B cell (primary cell): ENCODE data around the gene TEX35. TPM values are rescaled to one million over a fixed set of nuclear protein-coding genes. Genes with fewer than 3 reads are reported as not detected.

Experiments used
- ATAC-seq: fragments of 200-7000 bp; cut with Tn5 transposase; one replicate; pipeline ENCODE4 v1.10.0; 2021; ENCODE audit warnings: low read depth, mild to moderate bottlenecking, moderate number of reproducible peaks, moderate library complexity
- CTCF ChIA-PET: fragments of 350-600 bp; sonication (Branson Sonifier 250); formaldehyde crosslinking; loops from one replicate; lab custom pipeline; 2021; ENCODE audit warnings: antibody characterized with exemption, inconsistent platforms; lab: Charles Lee
- POLR2A ChIA-PET: fragments of 350-600 bp; sonication (Branson Sonifier 250); formaldehyde crosslinking; loops from one replicate; lab custom pipeline; 2021; ENCODE audit warnings: antibody characterized with exemption; lab: Charles Lee
- DNase-seq: peaks from one replicate; pipeline ENCODE4 v3.0.0; 2013
- H2AFZ ChIP-seq: 2 replicates; pipeline ENCODE4 v1.6.1; 2012; ENCODE audit warnings: mild to moderate bottlenecking, low read depth, low read length; ENCODE audit not compliant: insufficient read depth, poor library complexity, severe bottlenecking
- H3K27ac ChIP-seq, 2 donors: 1 replicate in 1 of 2; 2 replicates in 1 of 2; pipeline ENCODE4 v1.5.1; 2012 to 2013; ENCODE audit warnings: low read length in 2 of 2, mild to moderate bottlenecking in 2 of 2, moderate library complexity in 1 of 2
- H3K27me3 ChIP-seq, 4 experiments: fragments of 200-600 bp in 1 of 4; sonication (generic) in 1 of 4; replicated peaks in 1 of 4; 1 replicate in 2 of 4; 2 replicates in 2 of 4; pipeline versions ENCODE4 v1.6.1 to v1.7.0; 2013 to 2016; ENCODE audit warnings: low read length in 3 of 4, mild to moderate bottlenecking in 2 of 4, mixed read lengths in 1 of 4, moderate library complexity in 1 of 4; ENCODE audit not compliant: insufficient read depth in 4 of 4, control insufficient read depth in 3 of 4; ENCODE audit errors: control extremely low read depth in 1 of 4
- H3K36me3 ChIP-seq, 2 experiments: replicated peaks in 1 of 2; 1 replicate in 1 of 2; 2 replicates in 1 of 2; pipeline versions ENCODE4 v1.6.1 to v1.7.1; 2013; ENCODE audit warnings: low read length in 1 of 2; ENCODE audit not compliant: insufficient read depth in 2 of 2, control insufficient read depth in 1 of 2; ENCODE audit errors: control extremely low read depth in 1 of 2, extremely low read depth in 1 of 2
- H3K4me1 ChIP-seq, 2 donors: fragments of 200-600 bp in 1 of 2; sonication (generic) in 1 of 2; 1 replicate in 1 of 2; 2 replicates in 1 of 2; pipeline versions ENCODE4 v1.5.1 to v1.6.1; 2013 to 2017; ENCODE audit warnings: low read length in 2 of 2; ENCODE audit not compliant: control insufficient read depth in 2 of 2, insufficient read depth in 2 of 2
- H3K4me2 ChIP-seq: replicated peaks from 2 replicates; pipeline ENCODE3; 2012; ENCODE audit warnings: mild to moderate bottlenecking, low read depth, low read length; ENCODE audit not compliant: poor library complexity, severe bottlenecking
- H3K4me3 ChIP-seq, 5 experiments: fragments of 200-600 bp in 1 of 5; sonication (generic) in 1 of 5; 1 replicate in 3 of 5; 2 replicates in 2 of 5; pipeline versions ENCODE4 v1.5.1 to v1.7.0; 2011 to 2016; ENCODE audit warnings: low read length in 4 of 5, mild to moderate bottlenecking in 4 of 5, low read depth in 2 of 5, control low read depth in 1 of 5, moderate library complexity in 1 of 5; ENCODE audit not compliant: insufficient read depth in 1 of 5; ENCODE audit errors: control extremely low read depth in 1 of 5, extremely low read depth in 1 of 5
- H3K79me2 ChIP-seq: fragments of 200-600 bp; sonication (generic); one replicate; pipeline ENCODE4 v1.6.0; 2016; ENCODE audit warnings: low read length; ENCODE audit not compliant: control insufficient read depth, insufficient read depth
- H3K9ac ChIP-seq: fragments of 200-600 bp; sonication (generic); 2 replicates; pipeline ENCODE4 v1.6.1; 2017; ENCODE audit warnings: mild to moderate bottlenecking, low read length, moderate library complexity
- H3K9me3 ChIP-seq, 3 donors: one replicate each; pipeline versions ENCODE4 v1.6.1 to v1.7.1; 2013; ENCODE audit warnings: low read length in 2 of 3; ENCODE audit not compliant: control insufficient read depth in 2 of 3, insufficient read depth in 1 of 3; ENCODE audit errors: control extremely low read depth in 1 of 3
- H4K20me1 ChIP-seq: 2 replicates; pipeline ENCODE4 v1.6.0; 2012; ENCODE audit warnings: mild to moderate bottlenecking, low read length; ENCODE audit not compliant: insufficient read depth, control insufficient read depth, poor library complexity, severe bottlenecking
- H3K27ac Mint-ChIP-seq: one replicate; pipeline ENCODE4 v1.8.0; 2021; ENCODE audit warnings: mixed read lengths
- H3K27me3 Mint-ChIP-seq: one replicate; pipeline ENCODE4 v1.8.0; 2021; ENCODE audit warnings: mixed read lengths
- H3K4me1 Mint-ChIP-seq: one replicate; pipeline ENCODE4 v1.8.0; 2021; ENCODE audit warnings: mixed read lengths
- H3K4me3 Mint-ChIP-seq: one replicate; pipeline ENCODE4 v1.8.0; 2021; ENCODE audit warnings: mixed read lengths
- H3K9me3 Mint-ChIP-seq: one replicate; pipeline ENCODE4 v1.8.0; 2022; ENCODE audit warnings: mixed read lengths; ENCODE audit not compliant: insufficient read depth
- CTCF ChIP-seq: fragments of 200-600 bp; IDR thresholded peaks from one replicate; pipeline ENCODE4 v1.8.0; 2022; ENCODE audit warnings: antibody characterized with exemption, mild to moderate bottlenecking
- EZH2 ChIP-seq: IDR thresholded peaks from 2 replicates; pipeline ENCODE4 v1.6.1; 2012; ENCODE audit warnings: borderline replicate concordance, low read depth, mild to moderate bottlenecking, moderate library complexity, low read length; ENCODE audit not compliant: insufficient read depth, poor library complexity, severe bottlenecking
- WGBS: methylation state at CpG from one replicate; pipeline ENCODE4 v1.1.5; 2013; ENCODE audit warnings: missing lambda C conversion rate; ENCODE audit not compliant: insufficient coverage; 5-methylcytosine and 5-hydroxymethylcytosine counted together
- intact Hi-C: fragments of 100-400 bp; cut with micrococcal nuclease; formaldehyde crosslinking; loops from one replicate; pipeline ENCODE4 v1.10.0; 2022
- polyA plus RNA-seq: library from polyadenylated mRNA; depleted of rRNA; stranded (reverse); fragments of >200 nt; gene quantifications from 2 replicates; pipeline ENCODE4 v1.2.3, GENCODE V29; 2012
- total RNA-seq, 2 donors: library from RNA; stranded (reverse); fragments of 120-200 nt in 1 of 2; gene quantifications; 1 replicate in 1 of 2; 2 replicates in 1 of 2; pipeline versions ENCODE4 v1.2.3 to v1.2.4, GENCODE V29; 2013 to 2022

TEX35 gene
- total and polyA plus RNA-seq, 2 donors (not counting 1 experiment from before 2014, with no cell fraction given): 0.09 TPM; not detected in 1

DNA sequence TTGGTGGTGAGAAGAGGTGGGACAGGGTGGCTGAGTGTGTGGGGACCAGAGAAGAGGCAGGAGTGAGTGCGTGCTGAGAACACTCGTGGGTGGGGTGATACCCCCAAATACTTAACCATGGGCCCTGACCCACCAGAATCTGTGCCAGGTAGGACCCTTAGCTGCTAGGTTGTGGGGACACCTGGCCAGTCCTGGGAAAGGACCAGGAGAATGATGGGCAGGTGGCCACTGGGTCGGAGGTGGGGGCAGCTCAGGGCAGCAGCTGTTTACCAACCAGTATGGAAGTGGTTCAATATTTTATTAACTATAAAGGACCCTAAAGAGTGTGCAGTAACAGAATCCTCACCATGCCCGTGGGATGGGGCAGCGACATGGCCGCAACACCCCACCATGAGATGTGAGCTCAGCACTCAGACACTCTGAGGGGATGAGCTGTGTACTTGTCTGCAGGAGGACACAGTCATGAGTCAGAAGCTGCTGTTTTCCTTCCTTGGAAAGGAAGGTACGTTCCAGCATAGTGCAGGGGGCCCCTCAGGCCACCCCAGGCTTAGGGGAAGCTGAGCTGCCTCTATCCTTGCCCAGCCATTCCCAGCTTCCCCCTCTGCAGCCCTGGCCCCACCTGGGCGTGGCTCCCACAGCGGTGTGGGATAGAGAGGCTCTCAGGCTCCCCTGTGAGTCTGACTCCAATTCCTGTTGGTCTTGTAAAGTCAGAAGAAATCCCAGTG, 25.4 kb downstream of the TEX35 start:
- H3K27ac Mint-ChIP-seq: no peak overlapping the region
- 78% methylated on average over 8 of the region's 9 CpGs for WGBS
- H3K4me1 ChIP-seq: peaks cover 5 to 14% of the 10 kb centered on the region in 2 donors
- no peaks in the 10 kb centered on the region for H3K36me3 ChIP-seq
- no peaks in the 10 kb centered on the region for H3K27me3 Mint-ChIP-seq
- no peaks in the 10 kb centered on the region for H4K20me1 ChIP-seq
- no peaks in the 10 kb centered on the region for H3K9me3 Mint-ChIP-seq
- H3K4me2 ChIP-seq: no peak overlapping the region
- no peak for TF ChIP-seq EZH2
- no peak for TF ChIP-seq CTCF
- no peaks in the 10 kb centered on the region for H3K27me3 ChIP-seq
- no peak overlapping the region for H3K4me3 Mint-ChIP-seq
- CTCF ChIA-PET: interaction anchor here (0.7 to 18.9 kb wide), 6 partner anchors 197 to 464 kb away, joined by 3 to 594 read pairs (median 3); no protein-coding TSS in a partner anchor
- H3K79me2 ChIP-seq: peaks cover 12% of the 10 kb centered on the region
- POLR2A ChIA-PET: no interaction called here
- H3K9ac ChIP-seq: no peak overlapping the region
- H3K27ac ChIP-seq: no peak overlapping the region
- ATAC-seq (no peak), DNase-seq (no peak)
- H3K4me1 Mint-ChIP-seq: peaks cover 12% of the 10 kb centered on the region
- H3K4me3 ChIP-seq: no peak overlapping the region
- intact Hi-C loops: no loop called here
- no peaks in the 10 kb centered on the region for H3K9me3 ChIP-seq
- no peak overlapping the region for H2AFZ ChIP-seq

DNA sequence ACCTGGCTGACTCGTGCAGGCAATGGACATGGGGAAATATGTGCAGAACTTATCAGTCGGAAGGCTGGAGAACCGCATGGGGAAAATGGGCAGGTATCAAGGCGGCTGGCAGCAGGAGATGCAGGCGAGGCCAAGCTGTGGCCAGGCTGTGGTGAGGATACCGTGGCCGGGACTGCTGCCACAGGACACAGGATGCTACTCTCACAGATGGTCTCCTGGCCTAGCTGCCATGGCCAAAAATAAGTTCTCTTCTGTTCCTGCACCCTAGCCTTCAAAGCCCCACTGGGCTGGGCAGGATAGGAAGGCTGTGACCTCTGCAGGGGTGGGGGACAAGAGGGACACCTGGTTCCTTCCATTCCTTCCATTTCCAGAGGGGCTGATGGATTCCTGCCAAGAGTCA, 26.4 kb downstream of the TEX35 start:
- H3K36me3 ChIP-seq: no peaks in the 10 kb centered on the region
- no peaks in the 10 kb centered on the region for H4K20me1 ChIP-seq
- Mint-ChIP-seq H3K27me3 (no peaks in the 10 kb centered on the region), H3K9me3 (no peaks in the 10 kb centered on the region), H3K4me1 (peaks cover 20% of the 10 kb centered on the region), H3K27ac (no peak overlapping the region), H3K4me3 (no peak overlapping the region)
- ATAC-seq (no peak), DNase-seq (no peak)
- no peaks in the 10 kb centered on the region for H3K9me3 ChIP-seq
- ChIA-PET CTCF (interaction anchor here (0.8 to 18.9 kb wide), 4 partner anchors 66 to 463 kb away, joined by 3 to 594 read pairs (median 3); no protein-coding TSS in a partner anchor), POLR2A (no interaction called here)
- 94% methylated on average over 7 of the region's 7 CpGs for WGBS
- intact Hi-C loops: no loop called here
- no peak overlapping the region for H2AFZ ChIP-seq
- no peak overlapping the region for H3K27ac ChIP-seq
- no peak overlapping the region for H3K4me3 ChIP-seq
- TF ChIP-seq CTCF: no peak
- TF ChIP-seq EZH2: no peak
- H3K4me1 ChIP-seq: peaks cover 9 to 23% of the 10 kb centered on the region in 2 donors
- no peak overlapping the region for H3K4me2 ChIP-seq
- no peaks in the 10 kb centered on the region for H3K27me3 ChIP-seq
- no peak overlapping the region for H3K9ac ChIP-seq
- peaks cover 22% of the 10 kb centered on the region for H3K79me2 ChIP-seq
